Rectal smooth muscle tissue (tissue), 1 donor: Measurements from ENCODE around the gene BRIP1.

Experiments used
- H3K27ac ChIP-seq: one replicate; pipeline ENCODE4 v1.7.0; 2013; ENCODE audit warnings: low read depth, low read length, inconsistent platforms
- H3K27me3 ChIP-seq: one replicate; pipeline ENCODE4 v1.7.0; 2013; ENCODE audit warnings: low read length; ENCODE audit not compliant: control insufficient read depth, insufficient read depth
- H3K36me3 ChIP-seq: one replicate; pipeline ENCODE4 v1.7.0; 2013; ENCODE audit warnings: low read length; ENCODE audit not compliant: control insufficient read depth, insufficient read depth
- H3K4me1 ChIP-seq: one replicate; pipeline ENCODE4 v1.7.0; 2013; ENCODE audit warnings: low read length; ENCODE audit not compliant: control insufficient read depth, insufficient read depth
- H3K4me3 ChIP-seq: one replicate; pipeline ENCODE4 v1.7.0; 2013; ENCODE audit warnings: low read length
- H3K9ac ChIP-seq: one replicate; pipeline ENCODE4 v1.7.0; 2013; ENCODE audit warnings: low read length

Gene BRIP1

DNA sequence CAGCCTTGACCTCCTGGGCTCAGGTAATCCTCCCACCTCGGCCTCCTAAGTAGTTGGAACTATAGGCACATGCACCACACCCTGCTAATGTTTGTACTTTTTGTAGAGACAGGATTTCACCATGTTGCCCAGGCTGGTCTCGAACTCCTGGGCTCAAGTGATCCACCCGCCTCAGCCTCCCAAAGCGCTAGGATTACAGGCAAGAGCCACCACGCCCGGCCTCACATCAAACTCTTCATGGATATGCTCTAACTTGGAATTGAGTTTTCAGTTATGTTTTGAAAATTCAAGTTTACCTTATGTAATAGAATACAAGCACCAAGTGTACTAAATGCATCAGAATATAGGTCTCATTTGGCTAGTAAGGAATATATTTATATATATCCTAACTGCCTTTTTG, 119.6 kb downstream of the BRIP1 start:
- no peak overlapping the region for H3K4me3 ChIP-seq
- H3K9ac ChIP-seq, result no peak overlapping the region
- no peaks in the 10 kb centered on the region for H3K4me1 ChIP-seq
- no peaks in the 10 kb centered on the region for H3K27me3 ChIP-seq
- no peak overlapping the region for H3K27ac ChIP-seq
- H3K36me3 ChIP-seq, result no peaks in the 10 kb centered on the region

GRCh38 chr17:61739002-61739401, 124.3 kb downstream of the BRIP1 start:
- Histone ChIP-seq H3K4me3 (no peak overlapping the region), H3K36me3 (no peaks in the 10 kb centered on the region), H3K27me3 (no peaks in the 10 kb centered on the region), H3K27ac (no peak overlapping the region), H3K4me1 (no peaks in the 10 kb centered on the region), H3K9ac (no peak overlapping the region)

GRCh38 chr17:61738249-61738648, 125.1 kb downstream of the BRIP1 start:
- Histone ChIP-seq H3K27me3 (no peaks in the 10 kb centered on the region), H3K4me3 (no peak overlapping the region), H3K4me1 (no peaks in the 10 kb centered on the region), H3K27ac (no peak overlapping the region), H3K9ac (no peak overlapping the region), H3K36me3 (no peaks in the 10 kb centered on the region)

GRCh38 chr17:61737820-61738219, 125.5 kb downstream of the BRIP1 start:
- no peak overlapping the region for H3K9ac ChIP-seq
- H3K36me3 ChIP-seq, result no peaks in the 10 kb centered on the region
- H3K4me3 ChIP-seq, result no peak overlapping the region
- H3K27ac ChIP-seq, result no peak overlapping the region
- no peaks in the 10 kb centered on the region for H3K4me1 ChIP-seq
- H3K27me3 ChIP-seq, result no peaks in the 10 kb centered on the region

- no peak overlapping the region for H3K9ac ChIP-seq
- H3K4me1 ChIP-seq, result no peaks in the 10 kb centered on the region
- H3K27ac ChIP-seq, result no peak overlapping the region
- no peaks in the 10 kb centered on the region for H3K27me3 ChIP-seq
- H3K4me3 ChIP-seq, result no peak overlapping the region
- H3K36me3 ChIP-seq, result no peaks in the 10 kb centered on the region
Measured at GRCh38 chr17:61736438-61736837, 126.9 kb downstream of the BRIP1 start.

GRCh38 chr17:61735807-61736206, 127.5 kb downstream of the BRIP1 start:
- H3K9ac ChIP-seq, result no peak overlapping the region
- no peaks in the 10 kb centered on the region for H3K36me3 ChIP-seq
- no peak overlapping the region for H3K27ac ChIP-seq
- no peaks in the 10 kb centered on the region for H3K4me1 ChIP-seq
- H3K27me3 ChIP-seq, result no peaks in the 10 kb centered on the region
- no peak overlapping the region for H3K4me3 ChIP-seq

GRCh38 chr17:61734466-61734865, 128.9 kb downstream of the BRIP1 start:
- H3K27ac ChIP-seq, result no peak overlapping the region
- no peak overlapping the region for H3K9ac ChIP-seq
- H3K27me3 ChIP-seq, result no peaks in the 10 kb centered on the region
- no peaks in the 10 kb centered on the region for H3K4me1 ChIP-seq
- H3K4me3 ChIP-seq, result no peak overlapping the region
- no peaks in the 10 kb centered on the region for H3K36me3 ChIP-seq

DNA sequence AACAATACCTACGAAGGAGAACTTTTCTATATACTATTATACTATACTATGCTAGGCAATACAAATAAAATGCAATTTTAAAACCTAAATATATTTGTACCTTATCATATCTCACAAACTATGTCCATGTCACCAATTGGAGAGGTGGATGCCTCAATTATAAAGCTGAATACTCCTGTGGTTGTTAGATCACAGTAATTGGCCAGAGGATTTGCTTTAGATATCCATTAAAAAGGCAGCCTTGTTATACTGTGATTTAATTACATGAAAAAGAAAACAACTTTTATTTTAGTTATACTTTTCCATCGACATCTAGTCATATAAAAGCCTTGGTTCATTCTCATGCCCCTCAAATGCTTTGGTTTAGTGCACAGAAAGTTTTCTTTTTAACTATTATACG, 129.3 kb downstream of the BRIP1 start:
- Histone ChIP-seq H3K36me3 (no peaks in the 10 kb centered on the region), H3K4me1 (no peaks in the 10 kb centered on the region)

GRCh38 chr17:61733021-61733420, 130.3 kb downstream of the BRIP1 start:
- Histone ChIP-seq H3K27ac (no peak overlapping the region), H3K9ac (no peak overlapping the region), H3K36me3 (no peaks in the 10 kb centered on the region), H3K4me3 (no peak overlapping the region), H3K27me3 (no peaks in the 10 kb centered on the region), H3K4me1 (no peaks in the 10 kb centered on the region)

More for the DNA sequence above, 129.3 kb downstream of the BRIP1 start:
- no peak overlapping the region for H3K9ac ChIP-seq
- H3K27ac ChIP-seq, result no peak overlapping the region
- no peaks in the 10 kb centered on the region for H3K27me3 ChIP-seq
- no peak overlapping the region for H3K4me3 ChIP-seq

DNA sequence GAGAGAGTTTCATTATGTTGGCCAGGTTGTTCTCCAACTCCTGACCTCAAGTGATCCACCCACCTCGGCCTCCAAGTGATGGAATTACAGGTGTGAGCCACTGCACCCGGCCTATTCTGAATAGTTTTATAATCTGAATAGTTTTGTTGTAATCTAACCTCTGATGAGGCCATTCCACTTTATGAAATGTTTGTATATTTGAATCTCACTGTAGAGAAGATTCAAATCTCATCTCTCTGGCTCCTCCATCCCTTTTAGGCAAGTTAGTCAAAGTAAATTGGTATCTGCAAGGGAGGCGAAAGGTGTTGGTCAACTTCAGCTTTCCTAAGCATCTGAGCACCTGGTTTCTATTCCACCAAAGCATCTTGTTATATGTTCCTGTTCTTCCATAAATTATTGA, 131.2 kb downstream of the BRIP1 start:
- no peaks in the 10 kb centered on the region for H3K36me3 ChIP-seq
- no peak overlapping the region for H3K9ac ChIP-seq
- no peaks in the 10 kb centered on the region for H3K4me1 ChIP-seq
- H3K4me3 ChIP-seq, result no peak overlapping the region
- H3K27me3 ChIP-seq, result no peaks in the 10 kb centered on the region
- H3K27ac ChIP-seq, result no peak overlapping the region

DNA sequence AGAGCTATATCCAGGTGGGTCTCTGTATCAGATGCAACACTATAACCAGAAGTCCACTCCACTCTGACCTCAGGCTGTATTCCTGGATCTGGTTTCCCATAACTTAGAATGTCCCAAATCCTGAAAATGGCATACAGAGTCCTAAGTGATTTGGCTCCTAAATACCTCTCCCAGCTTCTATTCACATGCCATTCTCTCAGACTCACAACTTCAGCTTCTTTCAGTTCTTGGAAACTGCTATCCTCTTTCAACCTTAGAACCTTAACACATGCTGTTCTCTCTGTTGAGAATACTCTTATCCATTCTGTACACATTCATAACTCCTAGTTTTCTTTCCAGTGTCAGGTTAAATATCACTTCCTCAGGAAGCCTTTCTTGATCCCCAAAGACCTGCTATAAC, 132.0 kb downstream of the BRIP1 start:
- no peak overlapping the region for H3K4me3 ChIP-seq

GRCh38 chr17:61729690-61730268, 133.5 kb downstream of the BRIP1 start:
- Histone ChIP-seq H3K9ac (no peak overlapping the region), H3K4me1 (no peaks in the 10 kb centered on the region), H3K4me3 (no peak overlapping the region), H3K36me3 (no peaks in the 10 kb centered on the region), H3K27ac (no peak overlapping the region), H3K27me3 (no peaks in the 10 kb centered on the region)

More for the DNA sequence above, 132.0 kb downstream of the BRIP1 start:
- Histone ChIP-seq H3K9ac (no peak overlapping the region), H3K27ac (no peak overlapping the region), H3K27me3 (no peaks in the 10 kb centered on the region), H3K4me1 (no peaks in the 10 kb centered on the region), H3K36me3 (no peaks in the 10 kb centered on the region)

DNA sequence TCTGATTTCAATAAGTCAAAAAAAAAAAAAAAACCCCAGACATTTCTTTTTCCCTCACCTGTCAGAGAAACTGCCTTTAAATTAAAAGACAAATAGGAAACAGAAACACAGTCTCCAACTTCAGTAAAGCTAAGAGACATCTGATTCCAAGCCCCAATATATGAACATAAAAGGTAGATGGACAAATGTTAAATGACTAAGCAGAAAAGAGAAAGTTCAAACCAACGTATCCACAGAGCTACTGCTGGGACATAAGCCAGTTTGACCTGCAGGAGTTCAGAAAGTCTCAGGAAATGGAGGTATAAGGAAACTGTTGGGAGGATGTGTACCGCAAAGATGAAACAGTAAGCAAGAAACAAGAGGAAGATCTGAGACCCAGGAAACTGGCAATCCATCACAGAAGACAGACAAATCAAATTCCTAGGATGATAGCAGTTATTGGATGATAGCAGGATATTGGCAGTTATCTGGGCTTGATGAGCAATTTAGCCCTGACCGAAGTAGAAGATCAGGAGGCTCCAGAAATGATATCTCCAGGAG, 135.0 kb downstream of the BRIP1 start:
- H3K4me1 ChIP-seq, result no peaks in the 10 kb centered on the region
- H3K36me3 ChIP-seq, result no peaks in the 10 kb centered on the region
- H3K4me3 ChIP-seq, result no peak overlapping the region
- H3K27ac ChIP-seq, result no peak overlapping the region
- H3K27me3 ChIP-seq, result no peaks in the 10 kb centered on the region
- H3K9ac ChIP-seq, result no peak overlapping the region
